Kidney epithelial cell (primary cell): Measurements from ENCODE around the gene SMG7. TPM values are rescaled to one million over a fixed set of nuclear protein-coding genes. Genes with fewer than 3 reads are reported as not detected.

ENCODE experiments used
- DNase-seq: peaks from one replicate; pipeline ENCODE4 v3.0.0-alpha.2; 2010; ENCODE audit warnings: low read depth
- H3K27me3 ChIP-seq: 2 replicates; pipeline ENCODE4 v1.6.0; 2011; ENCODE audit warnings: low read length; ENCODE audit not compliant: control insufficient read depth, insufficient read depth
- H3K36me3 ChIP-seq: 2 replicates; pipeline ENCODE4 v1.5.1; 2011; ENCODE audit warnings: low read length; ENCODE audit not compliant: control insufficient read depth, insufficient read depth
- H3K4me3 ChIP-seq: 2 replicates; pipeline ENCODE4 v1.5.1; 2011; ENCODE audit warnings: low read depth, mild to moderate bottlenecking, control low read depth, low read length
- CTCF ChIP-seq: IDR thresholded peaks from 2 replicates; pipeline ENCODE4 v1.5.1; 2011; ENCODE audit warnings: mild to moderate bottlenecking, moderate library complexity, low read length, control low read depth, inconsistent platforms; ENCODE audit not compliant: insufficient read depth, poor library complexity, severe bottlenecking
- total RNA-seq: library from RNA; depleted of rRNA; stranded (reverse); fragments of >200 nt; gene quantifications from 2 replicates; pipeline ENCODE4 v1.2.3, GENCODE V29; 2015

Gene SMG7
- total RNA-seq, 1 donor from 2014 or later: 62.2 TPM

- Histone ChIP-seq H3K36me3 (peaks cover 4% of the 10 kb centered on the region), H3K4me3 (no peak overlapping the region), H3K27me3 (no peaks in the 10 kb centered on the region)
- DNase-seq: no peak
- no peak for TF ChIP-seq CTCF
Measured at GRCh38 chr1:183552441-183552840, 80.1 kb downstream of the SMG7 start.

GRCh38 chr1:183552891-183553290 is 80.6 kb downstream of the SMG7 start:
- no peaks in the 10 kb centered on the region for H3K27me3 ChIP-seq
- no peak for DNase-seq
- peaks cover 4% of the 10 kb centered on the region for H3K36me3 ChIP-seq
- no peak for TF ChIP-seq CTCF
- no peak overlapping the region for H3K4me3 ChIP-seq

- Histone ChIP-seq H3K36me3 (peaks cover 4% of the 10 kb centered on the region), H3K4me3 (no peak overlapping the region), H3K27me3 (no peaks in the 10 kb centered on the region)
- TF ChIP-seq CTCF: no peak
- DNase-seq: no peak
Measured at GRCh38 chr1:183553331-183553730, 81.0 kb downstream of the SMG7 start.

- no peak for TF ChIP-seq CTCF
- no peak for DNase-seq
- H3K4me3 ChIP-seq: no peak overlapping the region
- H3K36me3 ChIP-seq: peaks cover 4% of the 10 kb centered on the region
- no peaks in the 10 kb centered on the region for H3K27me3 ChIP-seq
Measured at GRCh38 chr1:183553764-183554163, 81.5 kb downstream of the SMG7 start.

- Histone ChIP-seq H3K4me3 (no peak overlapping the region), H3K27me3 (no peaks in the 10 kb centered on the region), H3K36me3 (peaks cover 4% of the 10 kb centered on the region)
- DNase-seq: no peak
- no peak for TF ChIP-seq CTCF
Measured at GRCh38 chr1:183554577-183554976, 82.3 kb downstream of the SMG7 start.

GRCh38 chr1:183559061-183559460 is 86.8 kb downstream of the SMG7 start:
- TF ChIP-seq CTCF: no peak
- no peaks in the 10 kb centered on the region for H3K36me3 ChIP-seq
- H3K4me3 ChIP-seq: no peak overlapping the region
- no peak for DNase-seq
- H3K27me3 ChIP-seq: no peaks in the 10 kb centered on the region
